ENCODE data around the gene DPH3. TPM values are rescaled to one million over a fixed set of nuclear protein-coding genes. Genes with fewer than 3 reads are reported as not detected.

The DPH3 gene
- polyA plus RNA-seq, 2 of the 4 experiments (the other 2 are of a cell fraction), result 20.5 to 34.7 TPM

DNA sequence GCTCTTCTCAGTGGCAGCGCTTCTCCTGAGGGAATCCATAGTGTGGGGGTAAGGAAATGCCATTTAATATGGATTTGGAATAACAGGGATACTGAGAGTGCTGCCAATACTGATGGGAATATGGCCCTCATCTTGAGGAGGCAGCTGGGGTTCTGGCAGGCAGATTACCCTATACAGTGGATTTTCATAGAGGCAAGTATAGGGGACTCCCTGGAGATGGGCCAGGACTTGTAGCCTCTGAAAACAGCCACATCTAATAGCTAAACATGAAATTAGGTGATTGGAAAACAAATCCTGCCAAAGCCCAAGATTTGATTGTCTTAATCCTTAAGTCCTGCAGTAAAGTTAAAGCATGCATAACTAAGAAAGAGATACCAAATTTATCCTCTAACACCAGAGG, 30.9 kb downstream of the DPH3 start:
- ChIA-PET POLR2A (no interaction called here), CTCF (interaction anchor here (0.6 to 1.7 kb wide), 7 partner anchors 10 to 418 kb away, joined by 3 to 4 read pairs (median 3); no protein-coding TSS in a partner anchor)
- Histone ChIP-seq H3K4me1 (no peaks in the 10 kb centered on the region), H3K27ac (no peak overlapping the region), H3K4me2 (no peak overlapping the region), H3K4me3 (no peak overlapping the region), H3K9me3 (no peaks in the 10 kb centered on the region)
- no peak for ATAC-seq
- FAIRE-seq, result no peak
- TF ChIP-seq, protein P1, sequence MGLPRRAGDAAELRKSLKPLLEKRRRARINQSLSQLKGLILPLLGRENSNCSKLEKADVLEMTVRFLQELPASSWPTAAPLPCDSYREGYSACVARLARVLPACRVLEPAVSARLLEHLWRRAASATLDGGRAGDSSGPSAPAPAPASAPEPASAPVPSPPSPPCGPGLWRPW (IDR thresholded peaks at IDR 0.05), result no peak
- TF ChIP-seq, protein P2, sequence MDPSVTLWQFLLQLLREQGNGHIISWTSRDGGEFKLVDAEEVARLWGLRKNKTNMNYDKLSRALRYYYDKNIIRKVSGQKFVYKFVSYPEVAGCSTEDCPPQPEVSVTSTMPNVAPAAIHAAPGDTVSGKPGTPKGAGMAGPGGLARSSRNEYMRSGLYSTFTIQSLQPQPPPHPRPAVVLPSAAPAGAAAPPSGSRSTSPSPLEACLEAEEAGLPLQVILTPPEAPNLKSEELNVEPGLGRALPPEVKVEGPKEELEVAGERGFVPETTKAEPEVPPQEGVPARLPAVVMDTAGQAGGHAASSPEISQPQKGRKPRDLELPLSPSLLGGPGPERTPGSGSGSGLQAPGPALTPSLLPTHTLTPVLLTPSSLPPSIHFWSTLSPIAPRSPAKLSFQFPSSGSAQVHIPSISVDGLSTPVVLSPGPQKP (IDR thresholded peaks at IDR 0.05; ENCODE audit: low read depth, low read length), result no peak
- TF ChIP-seq RCOR1 (IDR thresholded peaks at IDR 0.05; ENCODE audit: low read depth, low read length), result no peak
- TF ChIP-seq FOSB (CRISPR knock-in tag; IDR thresholded peaks at IDR 0.05), result no peak
- no peak for TF ChIP-seq ZNF302 (CRISPR knock-in tag; IDR thresholded peaks at IDR 0.05)
- no peak for TF ChIP-seq MAFK (IDR thresholded peaks at IDR 0.05; ENCODE audit: partially characterized antibody)
- TF ChIP-seq FOXS1 (CRISPR knock-in tag; IDR thresholded peaks at IDR 0.05), result no peak
- TF ChIP-seq PHF8 (IDR thresholded peaks at IDR 0.05; ENCODE audit: borderline replicate concordance, low read depth), result no peak
- WGBS (ENCODE audit: missing lambda C conversion rate), result 83% methylated on average over 1 of the region's 1 CpG
- no peak for DNase-seq (ENCODE audit: low read depth in 1 of 2, low spot score in 1 of 2)

DNA sequence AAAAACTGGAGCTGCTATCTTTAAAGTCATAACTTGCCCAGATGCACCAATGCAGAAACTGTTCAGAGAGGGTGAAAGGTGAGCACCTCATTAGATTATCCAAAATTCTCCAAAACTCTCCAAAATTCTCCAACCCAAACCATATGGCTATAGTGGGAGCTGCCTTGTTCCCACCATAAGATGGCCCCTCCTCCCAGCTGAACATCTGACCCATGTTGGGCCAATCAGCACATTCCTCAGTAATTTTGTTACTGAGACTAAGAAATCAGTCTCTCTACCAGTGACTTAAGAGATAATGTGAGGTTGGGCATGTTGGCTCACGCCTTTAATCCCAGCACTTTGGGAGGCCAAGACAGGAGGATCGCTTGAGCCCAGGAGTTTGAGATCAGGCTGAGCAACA, 32.8 kb downstream of the DPH3 start:
- TF ChIP-seq POLR2A (IDR thresholded peaks at IDR 0.05; ENCODE audit: low read length) (no peak), NFE2L2 (conservative IDR thresholded peaks at IDR 0.05; ENCODE audit: low read length) (no peak), FOXS1 (CRISPR knock-in tag; IDR thresholded peaks at IDR 0.05) (no peak), RNF2 (IDR thresholded peaks at IDR 0.05; ENCODE audit: borderline replicate concordance, low read depth) (no peak), SMC3 (IDR thresholded peaks at IDR 0.05) (no peak), MAZ (IDR thresholded peaks at IDR 0.05; ENCODE audit: borderline replicate concordance, low read depth, low read length) (no peak), EP300 (IDR thresholded peaks at IDR 0.05) (no peak), NR3C1 (IDR thresholded peaks at IDR 0.05) (no peak), CHD4 (IDR thresholded peaks at IDR 0.05; ENCODE audit: borderline replicate concordance) (no peak), JUNB (IDR thresholded peaks at IDR 0.05) (no peak), ZFP36 (IDR thresholded peaks at IDR 0.05; ENCODE audit: borderline replicate concordance, partially characterized antibody) (no peak), HDAC2 (IDR thresholded peaks at IDR 0.05) (no peak), RFX5 (IDR thresholded peaks at IDR 0.05) (no peak), POLR2AphosphoS2 (conservative IDR thresholded peaks at IDR 0.05; ENCODE audit: low read length) (no peak), RCOR1 (IDR thresholded peaks at IDR 0.05; ENCODE audit: low read depth, low read length) (no peak)
- TF ChIP-seq, protein P1 (IDR thresholded peaks at IDR 0.05), result no peak
- TF ChIP-seq, protein P2 (IDR thresholded peaks at IDR 0.05; ENCODE audit: low read depth, low read length), result no peak
- no peak for FAIRE-seq
- POLR2A ChIA-PET, result no interaction called here

DNA sequence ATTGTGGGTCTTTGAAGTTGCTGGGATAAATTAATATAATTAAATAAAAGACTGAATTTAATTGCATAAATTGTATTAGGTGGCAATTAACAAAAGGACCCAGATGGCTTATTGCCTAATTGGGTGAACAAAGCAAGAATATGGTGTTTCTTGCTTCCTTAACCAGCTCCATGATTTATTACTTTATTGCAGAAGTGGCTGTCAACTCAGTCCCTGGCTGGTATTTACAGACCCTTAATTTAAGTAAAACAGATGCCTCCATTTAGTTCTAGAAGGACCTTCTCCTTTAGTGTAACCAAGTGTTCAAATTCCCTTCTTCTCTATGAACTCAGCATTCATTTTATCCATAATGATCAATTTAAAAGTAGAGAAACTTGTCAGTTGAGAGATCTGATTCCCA, 35.1 kb downstream of the DPH3 start:
- Histone ChIP-seq H3K4me3 (no peak overlapping the region), H3K9me3 (no peaks in the 10 kb centered on the region), H3K27ac (no peak overlapping the region), H3K4me2 (no peak overlapping the region), H3K4me1 (no peaks in the 10 kb centered on the region)
- POLR2A ChIA-PET, result no interaction called here
- TF ChIP-seq RARB (CRISPR knock-in tag; IDR thresholded peaks at IDR 0.05), result no peak
- no peak for TF ChIP-seq MAZ (IDR thresholded peaks at IDR 0.05; ENCODE audit: borderline replicate concordance, low read depth, low read length)
- no peak for TF ChIP-seq RNF2 (IDR thresholded peaks at IDR 0.05; ENCODE audit: borderline replicate concordance, low read depth)
- TF ChIP-seq KDM1A (IDR thresholded peaks at IDR 0.05; ENCODE audit: low read depth), result no peak
- TF ChIP-seq POLR2A (IDR thresholded peaks at IDR 0.05; ENCODE audit: low read length), result no peak
- no peak for TF ChIP-seq NFE2L2 (conservative IDR thresholded peaks at IDR 0.05; ENCODE audit: low read length)
- TF ChIP-seq PHF8 (IDR thresholded peaks at IDR 0.05; ENCODE audit: borderline replicate concordance, low read depth), result no peak
- TF ChIP-seq TFCP2L1 (CRISPR knock-in tag; IDR thresholded peaks at IDR 0.05), result no peak
- no peak for TF ChIP-seq RFX5 (IDR thresholded peaks at IDR 0.05)
- TF ChIP-seq POLR2AphosphoS2 (conservative IDR thresholded peaks at IDR 0.05; ENCODE audit: low read length), result no peak
- ATAC-seq (no peak), DNase-seq (ENCODE audit: low read depth in 1 of 2, low spot score in 1 of 2) (no peak), FAIRE-seq (no peak)
- CTCF ChIA-PET, result interaction anchor here (2.3 kb wide), 1 partner anchor 13 kb away, joined by 11 read pairs; no protein-coding TSS in a partner anchor

More for the DNA sequence above, 32.8 kb downstream of the DPH3 start:
- Histone ChIP-seq H3K4me2 (no peak overlapping the region), H3K27ac (no peak overlapping the region), H3K9me3 (no peaks in the 10 kb centered on the region), H3K4me1 (no peaks in the 10 kb centered on the region), H3K4me3 (no peak overlapping the region)
- no peak for DNase-seq (ENCODE audit: low read depth in 1 of 2, low spot score in 1 of 2)
- no peak for ATAC-seq
- whole genome bisulfite sequencing (ENCODE audit: missing lambda C conversion rate), result 93% methylated on average over 2 of the region's 2 CpGs
- CTCF ChIA-PET, result interaction anchor here (0.9 to 1.4 kb wide), 3 partner anchors 11 to 183 kb away, joined by 3 to 5 read pairs (median 4); no protein-coding TSS in a partner anchor
